ENCODE results near the gene DOCK1. TPM values are rescaled to one million over a fixed set of nuclear protein-coding genes. Genes with fewer than 3 reads are reported as not detected.
A peak's percentile ranks its signal among the peaks of the same experiment; 100 is the strongest.

DOCK1 gene
- total RNA-seq, 2 donors from 2014 or later, result 72.4 to 89.3 TPM

DNA sequence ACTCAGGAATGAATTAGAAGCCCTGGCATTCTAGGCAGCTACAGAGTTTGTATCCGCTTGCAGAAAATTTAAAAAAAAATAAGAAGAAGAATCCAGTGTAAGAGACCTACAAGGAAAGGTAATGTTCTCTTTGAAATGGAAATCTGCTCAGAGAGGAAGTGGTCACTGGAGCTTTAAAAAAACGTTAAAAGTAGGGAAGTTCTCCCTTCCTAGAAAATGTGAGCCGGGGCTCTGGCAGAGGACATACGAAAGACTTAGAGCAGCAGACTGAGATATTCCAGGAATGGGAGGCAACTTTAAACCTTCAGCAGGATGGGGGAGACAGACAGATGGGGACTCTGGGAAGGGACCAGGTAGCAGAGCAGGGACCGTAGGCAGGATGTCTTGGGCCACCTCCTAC lies 494.4 kb downstream of the DOCK1 start:
- Mint-ChIP-seq H3K27ac (peak overlapping the region; percentile 76), H3K36me3 (ENCODE audit: low read depth) (peaks cover 16% of the 10 kb centered on the region), H3K27me3 (ENCODE audit: insufficient read depth) (no peaks in the 10 kb centered on the region), H3K9me3 (peaks cover 8% of the 10 kb centered on the region), H3K4me3 (no peak overlapping the region), H3K4me1 (peaks cover 23% of the 10 kb centered on the region)
- H3K36me3 ChIP-seq (ENCODE audit: control insufficient read depth, insufficient read depth, low read length), result peaks cover 2% of the 10 kb centered on the region
- WGBS, 2 experiments (ENCODE audit: insufficient coverage in 1 of 2, insufficient read length in 1 of 2), result 52 to 68% methylated on average over 2 to 5 of the region's 5 CpGs
- DNase-seq, result no peak
- H3K27me3 ChIP-seq (ENCODE audit: control insufficient read depth, insufficient read depth, low read length, poor library complexity, severe bottlenecking), result no peaks in the 10 kb centered on the region
- TF ChIP-seq CTCF (conservative IDR thresholded peaks at IDR 0.05), result no peak
- no peak overlapping the region for H3K9ac ChIP-seq (ENCODE audit: extremely low read depth, low read length, poor library complexity, severe bottlenecking)
- peak overlapping the region; percentile 10 for H3K4me3 ChIP-seq (ENCODE audit: low read length)
- no peak overlapping the region for H3K27ac ChIP-seq (ENCODE audit: low read depth, low read length)
- peaks cover 4% of the 10 kb centered on the region for H3K4me1 ChIP-seq (ENCODE audit: control insufficient read depth, insufficient read depth, low read length)
- H3K9me3 ChIP-seq (ENCODE audit: control insufficient read depth, low read length), result peaks cover 7% of the 10 kb centered on the region

DNA sequence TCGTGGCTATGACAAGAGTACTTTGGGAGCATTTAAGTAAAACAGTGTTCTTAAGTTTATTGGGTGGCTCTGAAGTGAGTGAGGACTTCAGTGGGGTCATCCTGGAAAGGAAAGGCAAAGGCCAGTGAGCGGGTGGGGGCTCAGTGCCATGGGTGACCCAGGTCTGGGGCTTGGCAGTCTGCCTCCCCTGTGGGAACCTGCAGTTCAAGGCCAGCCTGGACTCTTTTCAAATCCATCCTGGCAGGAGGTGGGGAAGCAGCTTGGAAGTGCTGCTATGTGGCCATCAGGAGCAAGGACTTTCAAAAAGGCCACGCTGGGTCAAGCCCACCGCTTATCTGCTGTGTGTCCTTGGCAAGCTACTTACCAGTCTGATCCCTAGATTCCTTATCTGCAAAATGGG lies 495.0 kb downstream of the DOCK1 start:
- DNase-seq, result no peak
- 93 to 95% methylated on average over 2 to 4 of the region's 4 CpGs for WGBS, 2 experiments (ENCODE audit: insufficient coverage in 1 of 2, insufficient read length in 1 of 2)

GRCh38 chr10:127402596-127403409 lies 497.6 kb downstream of the DOCK1 start:
- no peak for DNase-seq
- Histone ChIP-seq H3K36me3 (ENCODE audit: control insufficient read depth, insufficient read depth, low read length) (peaks cover 9% of the 10 kb centered on the region), H3K9ac (ENCODE audit: extremely low read depth, low read length, poor library complexity, severe bottlenecking) (no peak overlapping the region), H3K4me1 (ENCODE audit: control insufficient read depth, insufficient read depth, low read length) (peaks cover 4% of the 10 kb centered on the region), H3K9me3 (ENCODE audit: control insufficient read depth, low read length) (peaks cover 7% of the 10 kb centered on the region), H3K27me3 (ENCODE audit: control insufficient read depth, insufficient read depth, low read length, poor library complexity, severe bottlenecking) (no peaks in the 10 kb centered on the region), H3K4me3 (ENCODE audit: low read length) (no peak overlapping the region), H3K27ac (ENCODE audit: low read depth, low read length) (peak overlapping the region; percentile 81)
- Mint-ChIP-seq H3K27me3 (ENCODE audit: insufficient read depth) (no peaks in the 10 kb centered on the region), H3K4me3 (no peak overlapping the region), H3K9me3 (peaks cover 8% of the 10 kb centered on the region), H3K4me1 (peaks cover 23% of the 10 kb centered on the region), H3K36me3 (ENCODE audit: low read depth) (peaks cover 36% of the 10 kb centered on the region), H3K27ac (no peak overlapping the region)
- 89 to 96% methylated on average over 8 to 16 of the region's 16 CpGs for WGBS, 2 experiments (ENCODE audit: insufficient coverage in 1 of 2, insufficient read length in 1 of 2)
- TF ChIP-seq CTCF (conservative IDR thresholded peaks at IDR 0.05), result no peak

More for the DNA sequence above, 495.0 kb downstream of the DOCK1 start:
- H3K4me3 ChIP-seq (ENCODE audit: low read length), result no peak overlapping the region
- no peak overlapping the region for H3K9ac ChIP-seq (ENCODE audit: extremely low read depth, low read length, poor library complexity, severe bottlenecking)
- H3K36me3 Mint-ChIP-seq (ENCODE audit: low read depth), result peaks cover 20% of the 10 kb centered on the region
- peaks cover 4% of the 10 kb centered on the region for H3K4me1 ChIP-seq (ENCODE audit: control insufficient read depth, insufficient read depth, low read length)
- peaks cover 8% of the 10 kb centered on the region for H3K9me3 Mint-ChIP-seq
- no peaks in the 10 kb centered on the region for H3K27me3 Mint-ChIP-seq (ENCODE audit: insufficient read depth)
- peaks cover 8% of the 10 kb centered on the region for H3K36me3 ChIP-seq (ENCODE audit: control insufficient read depth, insufficient read depth, low read length)
- H3K27ac Mint-ChIP-seq, result no peak overlapping the region
- H3K27me3 ChIP-seq (ENCODE audit: control insufficient read depth, insufficient read depth, low read length, poor library complexity, severe bottlenecking), result no peaks in the 10 kb centered on the region
- peaks cover 7% of the 10 kb centered on the region for H3K9me3 ChIP-seq (ENCODE audit: control insufficient read depth, low read length)
- no peak overlapping the region for H3K4me3 Mint-ChIP-seq
- peaks cover 23% of the 10 kb centered on the region for H3K4me1 Mint-ChIP-seq
- no peak overlapping the region for H3K27ac ChIP-seq (ENCODE audit: low read depth, low read length)
- no peak for TF ChIP-seq CTCF (conservative IDR thresholded peaks at IDR 0.05)

Data from endodermal cell (in vitro differentiated cells).